K562 (cell line): ENCODE data around the gene RIMS3. TPM values are rescaled to one million over a fixed set of nuclear protein-coding genes. Genes with fewer than 3 reads are reported as not detected.
A peak's percentile ranks its signal among the peaks of the same experiment; 100 is the strongest.

Experiments
- CBX3 ChIP-seq, 2 experiments: IDR thresholded peaks; 1 replicate in 1 of 2; 2 replicates in 1 of 2; pipeline ENCODE4 v1.6.1; 2012; ENCODE audit warnings: inconsistent platforms in 2 of 2, low read length in 2 of 2, borderline replicate concordance in 1 of 2, control low read depth in 1 of 2
- CREM ChIP-seq: IDR thresholded peaks from 2 replicates; pipeline ENCODE4 v1.6.1; 2014; ENCODE audit warnings: antibody characterized with exemption, low read depth
- ETV1 ChIP-seq: fragments of 450-650 bp; conservative IDR thresholded peaks from 2 replicates; pipeline ENCODE4 v1.6.1; 2016; ENCODE audit warnings: missing genetic modification characterization, control low read depth, low read depth, missing compliant biosample characterization
- GABPA ChIP-seq: fragments of 200-800 bp; sonication (Bioruptor generic); conservative IDR thresholded peaks from 2 replicates; pipeline ENCODE4 v1.6.1; 2016; ENCODE audit warnings: low read depth, missing genetic modification characterization, missing compliant biosample characterization
- HMG20B ChIP-seq: fragments of 250-450 bp; sonication (Bioruptor Pico); IDR thresholded peaks from 2 replicates; pipeline ENCODE4 v1.5.0; 2021; ENCODE audit warnings: mild to moderate bottlenecking
- HOXB6 ChIP-seq: fragments of 250-450 bp; sonication (Bioruptor Pico); IDR thresholded peaks from 2 replicates; pipeline ENCODE4 v1.5.1; 2022; ENCODE audit warnings: mild to moderate bottlenecking, borderline replicate concordance
- LCOR ChIP-seq: sonication (generic); formaldehyde crosslinking; IDR thresholded peaks from 2 replicates; pipeline ENCODE4 v1.8.0; 2022; ENCODE audit warnings: mild to moderate bottlenecking, missing genetic modification reagents
- MAX ChIP-seq: sonication (generic); formaldehyde crosslinking; IDR thresholded peaks from 2 replicates; pipeline ENCODE4 v1.9.0; 2022; ENCODE audit warnings: mild to moderate bottlenecking, missing genetic modification reagents
- MYBL2 ChIP-seq, 2 experiments: fragments of 450-650 bp in 1 of 2; sonication (generic) in 1 of 2; formaldehyde crosslinking in 1 of 2; IDR thresholded peaks; 2 replicates each; pipeline versions ENCODE4 v1.6.1 to v1.8.1; 2017 to 2022; ENCODE audit warnings: borderline replicate concordance in 1 of 2, inconsistent platforms in 1 of 2, low read depth in 1 of 2, mild to moderate bottlenecking in 1 of 2, missing genetic modification reagents in 1 of 2, moderate library complexity in 1 of 2
- NCOA1 ChIP-seq: fragments of 450-650 bp; IDR thresholded peaks from 2 replicates; pipeline ENCODE4 v1.6.1; 2016; ENCODE audit warnings: low read depth
- NFIC ChIP-seq: fragments of 450-650 bp; IDR thresholded peaks from 2 replicates; pipeline ENCODE4 v1.6.1; 2017; ENCODE audit warnings: mild to moderate bottlenecking, inconsistent platforms
- NFYB ChIP-seq: IDR thresholded peaks from 2 replicates; pipeline ENCODE4 v1.6.1; 2011; ENCODE audit warnings: mild to moderate bottlenecking, moderate library complexity; ENCODE audit not compliant: insufficient read length; ENCODE audit errors: extremely low read depth
- RBM39 ChIP-seq: fragments of 200-400 bp; formaldehyde crosslinking; optimal IDR thresholded peaks from 2 replicates; pipeline ENCODE3; 2018; ENCODE audit warnings: low read depth, low read length
- SLC30A9 ChIP-seq: fragments of 250-450 bp; sonication (Bioruptor Pico); IDR thresholded peaks from 2 replicates; pipeline ENCODE4 v1.8.0; 2022; ENCODE audit warnings: mild to moderate bottlenecking, moderate library complexity
- SMAD1 ChIP-seq: fragments of 150-350 bp; IDR thresholded peaks from 2 replicates; pipeline ENCODE4 v1.6.1; 2014; ENCODE audit warnings: low read length, low read depth; ENCODE audit not compliant: partially characterized antibody
- SMARCA5 ChIP-seq: fragments of 450-650 bp; IDR thresholded peaks from 2 replicates; pipeline ENCODE4 v1.6.1; 2016
- SMARCE1 ChIP-seq: fragments of 450-650 bp; IDR thresholded peaks from 2 replicates; pipeline ENCODE4 v1.7.1; 2016; ENCODE audit warnings: mild to moderate bottlenecking
- SREBF1 ChIP-seq: fragments of 150-350 bp; IDR thresholded peaks from 2 replicates; pipeline ENCODE4 v1.6.1; 2014; ENCODE audit warnings: antibody characterized with exemption, low read depth, low read length, borderline replicate concordance
- TCF3 ChIP-seq: sonication (generic); formaldehyde crosslinking; IDR thresholded peaks from 2 replicates; pipeline ENCODE4 v1.4.0; 2020; ENCODE audit warnings: mild to moderate bottlenecking, missing genetic modification reagents
- THRAP3 ChIP-seq: fragments of 450-650 bp; IDR thresholded peaks from 2 replicates; pipeline ENCODE4 v1.6.1; 2016; ENCODE audit warnings: mild to moderate bottlenecking, inconsistent platforms, borderline replicate concordance
- TSC22D4 ChIP-seq: fragments of 450-650 bp; IDR thresholded peaks from 2 replicates; pipeline ENCODE4 v1.6.1; 2016; ENCODE audit warnings: missing genetic modification characterization, missing biosample characterization, control low read depth
- U2AF2 ChIP-seq: fragments of 200-400 bp; formaldehyde crosslinking; optimal IDR thresholded peaks from 2 replicates; pipeline ENCODE3; 2017; ENCODE audit warnings: low read depth, mild to moderate bottlenecking, low read length
- YBX1 ChIP-seq: fragments of 450-650 bp; IDR thresholded peaks from 2 replicates; pipeline ENCODE4 v1.7.1; 2016; ENCODE audit warnings: mild to moderate bottlenecking
- ZNF146 ChIP-seq: IDR thresholded peaks from one replicate; pipeline ENCODE4 v1.6.1; 2018; ENCODE audit warnings: missing compliant biosample characterization; ENCODE audit not compliant: unreplicated experiment
- ZNF212 ChIP-seq: fragments of 450-650 bp; formaldehyde crosslinking; IDR thresholded peaks from 2 replicates; pipeline ENCODE4 v1.4.0; 2020; ENCODE audit warnings: mild to moderate bottlenecking
- ZNF408 ChIP-seq: fragments of 250-450 bp; sonication (Bioruptor Pico); IDR thresholded peaks from 2 replicates; pipeline ENCODE4 v1.4.0; 2020; ENCODE audit warnings: low read depth, mild to moderate bottlenecking, moderate library complexity
- ZNF644 ChIP-seq: fragments of 200-800 bp; sonication (Bioruptor generic); IDR thresholded peaks from 2 replicates; pipeline ENCODE4 v1.6.1; 2016; ENCODE audit warnings: low read depth, missing genetic modification characterization, missing compliant biosample characterization
- ZNF699 ChIP-seq: fragments of 250-450 bp; sonication (Bioruptor Pico); IDR thresholded peaks from 2 replicates; pipeline ENCODE4 v1.8.0; 2021; ENCODE audit warnings: mild to moderate bottlenecking, moderate library complexity; ENCODE audit not compliant: insufficient replicate concordance
- polyA plus RNA-seq, 8 experiments: library from polyadenylated mRNA; depleted of rRNA in 4 of 8; stranded (reverse) in 5 of 8; unstranded in 3 of 8; fragments of >200 nt; fragmentation: Nextera tagmentation in 2 of 8; fragmentation: Illumina TruSeq in 1 of 8; extraction: Ambion mirVana in 2 of 8; extraction: Trizol in 1 of 8; gene quantifications; 2 replicates each; pipeline versions ENCODE4 v1.2.1 to v1.2.3, GENCODE V29; 2011 to 2014; ENCODE audit warnings: inconsistent platforms in 1 of 8, missing spikeins in 1 of 8
- total RNA-seq, 7 experiments: library from RNA; depleted of rRNA in 6 of 7; stranded (reverse); fragments of >200 nt in 6 of 7; fragmentation: Illumina TruSeq in 2 of 7; extraction: Trizol in 2 of 7; gene quantifications; 2 replicates each; pipeline versions ENCODE4 v1.2.1 to v1.2.3, GENCODE V29; 2011 to 2021; ENCODE audit warnings: low replicate concordance in 1 of 7
- TF ChIP-seq, protein P1 (sequence below): fragments of 250-450 bp; sonication (Bioruptor Pico); IDR thresholded peaks from 2 replicates; pipeline ENCODE4 v1.8.0; 2021; ENCODE audit warnings: moderate library complexity, mild to moderate bottlenecking, inconsistent platforms

RIMS3 gene
- total and polyA plus RNA-seq, 9 of the 15 experiments (the other 6 are each of a cell fraction or from before 2014, with no cell fraction given), result 0.06 to 1.2 (median 0.59) TPM

DNA sequence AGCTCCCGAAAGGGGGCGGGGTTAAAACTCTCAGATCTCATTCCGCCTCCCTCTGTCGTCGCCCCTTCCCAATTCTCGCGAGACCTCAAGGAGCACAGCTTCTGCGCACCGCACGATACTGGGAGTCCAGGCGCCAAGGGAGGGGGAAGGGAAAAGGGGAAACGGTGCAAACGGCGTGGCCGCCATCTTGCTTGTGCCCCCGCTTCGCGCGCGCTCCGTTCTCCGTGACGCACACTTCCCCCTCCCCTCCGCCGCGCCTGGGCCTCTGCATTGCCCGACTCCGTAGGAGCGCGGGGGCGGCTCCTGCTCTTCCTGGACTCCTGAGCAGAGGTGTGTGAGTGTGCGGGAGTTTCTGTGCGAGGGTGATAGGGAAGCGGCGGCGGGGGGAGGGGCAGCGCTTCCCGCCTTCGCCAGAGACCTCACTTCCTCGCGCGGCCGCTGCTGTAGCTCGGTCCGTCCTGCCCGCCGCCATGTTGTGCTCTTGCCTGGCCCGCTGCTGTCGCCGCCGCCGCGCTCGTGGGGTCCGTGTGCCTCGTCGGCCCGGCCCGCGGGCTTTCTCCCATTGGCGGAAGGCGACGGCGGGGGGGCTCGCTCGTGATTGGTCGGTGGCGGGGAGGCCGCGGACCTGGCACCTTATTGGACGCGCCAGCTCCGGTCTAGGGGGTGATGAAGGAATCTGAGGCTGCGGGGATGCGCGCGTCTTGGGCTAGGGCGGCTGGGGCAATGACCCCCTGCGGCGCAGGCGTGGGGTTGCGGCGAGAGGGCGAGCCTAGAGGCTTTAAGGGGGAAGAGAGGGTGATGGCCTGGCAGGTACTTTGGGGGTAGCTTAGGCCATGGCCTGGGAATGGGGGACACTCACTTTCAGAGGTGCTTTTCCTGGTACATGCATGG, 26.3 kb upstream of the RIMS3 start, which contains the start of gene NFYC (continued):
- TF ChIP-seq ETV1 (tag) (peak; percentile 83), GABPA (peak; percentile 76), LCOR (peak; percentile 98), ZNF212 (CRISPR knock-in tag) (no peak), HMG20B (CRISPR knock-in tag) (no peak), SREBF1 (no peak), CBX3 (IDR thresholded peaks at IDR 0.05; ENCODE audit: borderline replicate concordance in 1 of 2, low read length in 2 of 2) (no peak; a peak in 1 of 3 replicates), NCOA1 (peak; percentile 65; the same call in 1 of the 2 replicates), MYBL2 (IDR thresholded peaks at IDR 0.05; ENCODE audit: low read depth) (peak; percentile 39; the same call in 1 of the 2 replicates), MYBL2 (CRISPR knock-in tag; IDR thresholded peaks at IDR 0.05; ENCODE audit: borderline replicate concordance) (no peak), TSC22D4 (tag) (no peak), ZNF644 (tag) (no peak; the same call in 1 of the 2 replicates), CREM (peak; percentile 91), ZNF146 (CRISPR knock-in tag) (peak; percentile 4), SLC30A9 (CRISPR knock-in tag) (no peak), U2AF2 (no peak), HOXB6 (no peak), MAX (CRISPR knock-in tag) (peak; percentile 92), ZNF699 (CRISPR knock-in tag) (no peak), RBM39 (peak; percentile 91), SMAD1 (peak; percentile 84), NFIC (peak; percentile 50; the same call in 1 of the 2 replicates), NFYB (peak; percentile 79), SMARCE1 (no peak; the same call in 1 of the 2 replicates), TCF3 (peak; percentile 79), SMARCA5 (0 out of 2 replicates have a peak, but pooled peaks have one; percentile 57), THRAP3 (no peak), YBX1 (no peak), ZNF408 (CRISPR knock-in tag) (no peak)
- TF ChIP-seq, protein P1, sequence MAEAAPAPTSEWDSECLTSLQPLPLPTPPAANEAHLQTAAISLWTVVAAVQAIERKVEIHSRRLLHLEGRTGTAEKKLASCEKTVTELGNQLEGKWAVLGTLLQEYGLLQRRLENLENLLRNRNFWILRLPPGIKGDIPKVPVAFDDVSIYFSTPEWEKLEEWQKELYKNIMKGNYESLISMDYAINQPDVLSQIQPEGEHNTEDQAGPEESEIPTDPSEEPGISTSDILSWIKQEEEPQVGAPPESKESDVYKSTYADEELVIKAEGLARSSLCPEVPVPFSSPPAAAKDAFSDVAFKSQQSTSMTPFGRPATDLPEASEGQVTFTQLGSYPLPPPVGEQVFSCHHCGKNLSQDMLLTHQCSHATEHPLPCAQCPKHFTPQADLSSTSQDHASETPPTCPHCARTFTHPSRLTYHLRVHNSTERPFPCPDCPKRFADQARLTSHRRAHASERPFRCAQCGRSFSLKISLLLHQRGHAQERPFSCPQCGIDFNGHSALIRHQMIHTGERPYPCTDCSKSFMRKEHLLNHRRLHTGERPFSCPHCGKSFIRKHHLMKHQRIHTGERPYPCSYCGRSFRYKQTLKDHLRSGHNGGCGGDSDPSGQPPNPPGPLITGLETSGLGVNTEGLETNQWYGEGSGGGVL (CRISPR knock-in tag), result no peak
